Gastroesophageal sphincter (tissue), 4 donors: ENCODE results near the gene HMGB1. TPM values are rescaled to one million over a fixed set of nuclear protein-coding genes. Genes with fewer than 3 reads are reported as not detected.

Experiments
- ATAC-seq: fragments of 150-250 bp; one replicate; pipeline ENCODE4 v1.9.1; 2016; ENCODE audit warnings: mild to moderate bottlenecking, moderate library complexity
- H3K27ac ChIP-seq, 4 donors: fragments of 200-600 bp; sonication (generic) in 3 of 4; 1 replicate in 3 of 4; 2 replicates in 1 of 4; pipeline ENCODE4 v1.5.1; 2016 to 2019
- H3K27me3 ChIP-seq: fragments of 200-600 bp; sonication (generic); one replicate; pipeline ENCODE4 v1.5.1; 2019
- H3K36me3 ChIP-seq, 2 donors: fragments of 200-600 bp; sonication (generic); one replicate each; pipeline ENCODE4 v1.5.1; 2019; ENCODE audit warnings: control low read depth in 1 of 2
- H3K4me1 ChIP-seq, 3 donors: fragments of 200-600 bp; sonication (generic); 1 replicate in 2 of 3; 2 replicates in 1 of 3; pipeline ENCODE4 v1.5.1; 2016 to 2019; ENCODE audit warnings: control low read depth in 2 of 3
- H3K4me3 ChIP-seq, 2 donors: fragments of 200-600 bp; sonication (generic); one replicate each; pipeline ENCODE4 v1.5.1; 2019; ENCODE audit warnings: mild to moderate bottlenecking in 1 of 2, moderate library complexity in 1 of 2
- H3K9me3 ChIP-seq, 3 donors: fragments of 200-600 bp; sonication (generic); one replicate each; pipeline ENCODE4 v1.5.1; 2017 to 2019; ENCODE audit warnings: control low read depth in 2 of 3
- CTCF ChIP-seq, 4 experiments: fragments of 200-600 bp in 2 of 4; fragments of 450-650 bp in 2 of 4; sonication (generic) in 1 of 4; IDR thresholded peaks; one replicate each; pipeline ENCODE4 v1.5.1; 2017 to 2019; ENCODE audit warnings: antibody characterized with exemption in 4 of 4, mild to moderate bottlenecking in 2 of 4, moderate library complexity in 2 of 4
- EP300 ChIP-seq: sonication (generic); formaldehyde crosslinking; IDR thresholded peaks from one replicate; pipeline ENCODE4 v1.6.1; 2017; ENCODE audit warnings: antibody characterized with exemption, mild to moderate bottlenecking
- POLR2A ChIP-seq, 2 donors: fragments of 450-650 bp; IDR thresholded peaks; one replicate each; pipeline ENCODE4 v1.6.1; 2017; ENCODE audit warnings: antibody characterized with exemption in 2 of 2, mild to moderate bottlenecking in 2 of 2, moderate library complexity in 1 of 2
- POLR2AphosphoS5 ChIP-seq: sonication (generic); formaldehyde crosslinking; IDR thresholded peaks from one replicate; pipeline ENCODE4 v1.6.1; 2017; ENCODE audit warnings: antibody characterized with exemption
- WGBS, 2 donors: methylation state at CpG; one replicate each; pipeline ENCODE4 v1.1.5; 2018; ENCODE audit warnings: low coverage in 1 of 2; 5-methylcytosine and 5-hydroxymethylcytosine counted together
- total RNA-seq, 4 donors: library from RNA; depleted of rRNA; stranded (reverse); fragments of >200 nt; gene quantifications; one replicate each; pipeline ENCODE4 v1.1.0, GENCODE V29; 2016

The HMGB1 gene
- total RNA-seq, 4 donors from 2014 or later, result 255 to 350 (median 337) TPM

- Histone ChIP-seq H3K27me3 (no peaks in the 10 kb centered on the region), H3K4me1 (no peaks in the 10 kb centered on the region), H3K36me3 (no peaks in the 10 kb centered on the region), H3K9me3 (no peaks in the 10 kb centered on the region), H3K27ac (no peak overlapping the region), H3K4me3 (no peak overlapping the region)
- no peak for ATAC-seq
- TF ChIP-seq POLR2A (IDR thresholded peaks at IDR 0.05), result no peak
- no peak for TF ChIP-seq EP300
- TF ChIP-seq POLR2AphosphoS5, result no peak
- TF ChIP-seq CTCF (IDR thresholded peaks at IDR 0.05), result no peak
- WGBS, 2 donors, result 67 to 71% methylated on average over 1 of the region's 1 CpG
Observed at GRCh38 chr13:30504081-30504480, 38.3 kb upstream of the HMGB1 start.

- Histone ChIP-seq H3K4me3 (no peak overlapping the region), H3K27ac (no peak overlapping the region), H3K27me3 (no peaks in the 10 kb centered on the region), H3K36me3 (no peaks in the 10 kb centered on the region), H3K4me1 (no peaks in the 10 kb centered on the region), H3K9me3 (no peaks in the 10 kb centered on the region)
- 66 to 88% methylated on average over 2 of the region's 2 CpGs for WGBS, 2 donors
- ATAC-seq, result no peak
- no peak for TF ChIP-seq EP300
- no peak for TF ChIP-seq POLR2A (IDR thresholded peaks at IDR 0.05)
- no peak for TF ChIP-seq POLR2AphosphoS5
- no peak for TF ChIP-seq CTCF (IDR thresholded peaks at IDR 0.05)
Observed at GRCh38 chr13:30502237-30502636, 36.5 kb upstream of the HMGB1 start.

DNA sequence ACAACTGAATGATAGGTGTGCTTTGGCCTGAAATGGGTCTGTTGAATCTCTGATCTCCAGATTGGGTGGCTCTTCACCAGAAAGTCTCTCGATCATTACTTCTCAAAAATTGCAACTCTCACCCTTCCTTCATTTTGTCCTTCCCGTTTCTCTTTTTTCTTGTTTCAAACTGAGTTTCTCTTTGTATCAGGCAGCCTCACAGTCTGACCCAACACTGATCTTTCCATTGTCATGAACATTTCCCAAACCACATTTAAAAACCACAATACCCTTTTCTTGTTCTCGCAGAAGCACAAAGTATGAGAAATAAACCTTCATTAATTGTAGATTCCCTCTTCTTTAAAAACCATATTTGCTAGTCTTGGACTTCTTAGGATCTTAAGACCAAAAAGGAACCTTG lies 33.6 kb upstream of the HMGB1 start:
- no peaks in the 10 kb centered on the region for H3K27me3 ChIP-seq
- H3K4me3 ChIP-seq, result no peak overlapping the region
- no peaks in the 10 kb centered on the region for H3K9me3 ChIP-seq
- ATAC-seq, result no peak
- TF ChIP-seq POLR2AphosphoS5, result no peak
- no peaks in the 10 kb centered on the region for H3K4me1 ChIP-seq
- WGBS, 2 donors, result 78% methylated on average over 2 to 3 of the region's 3 CpGs
- H3K27ac ChIP-seq, result no peak overlapping the region
- no peaks in the 10 kb centered on the region for H3K36me3 ChIP-seq

GRCh38 chr13:30496147-30496546 lies 30.4 kb upstream of the HMGB1 start:
- Histone ChIP-seq H3K9me3 (no peaks in the 10 kb centered on the region), H3K4me1 (no peaks in the 10 kb centered on the region), H3K4me3 (no peak overlapping the region), H3K27ac (no peak overlapping the region), H3K27me3 (no peaks in the 10 kb centered on the region), H3K36me3 (no peaks in the 10 kb centered on the region)
- ATAC-seq, result no peak
- TF ChIP-seq POLR2A (IDR thresholded peaks at IDR 0.05), result no peak
- TF ChIP-seq POLR2AphosphoS5, result no peak
- TF ChIP-seq EP300, result no peak
- no peak for TF ChIP-seq CTCF (IDR thresholded peaks at IDR 0.05)
- WGBS, 2 donors, result 67% methylated on average over 1 of the region's 2 CpGs; no CpG with 5 or more reads in 1 of the 2 donors

DNA sequence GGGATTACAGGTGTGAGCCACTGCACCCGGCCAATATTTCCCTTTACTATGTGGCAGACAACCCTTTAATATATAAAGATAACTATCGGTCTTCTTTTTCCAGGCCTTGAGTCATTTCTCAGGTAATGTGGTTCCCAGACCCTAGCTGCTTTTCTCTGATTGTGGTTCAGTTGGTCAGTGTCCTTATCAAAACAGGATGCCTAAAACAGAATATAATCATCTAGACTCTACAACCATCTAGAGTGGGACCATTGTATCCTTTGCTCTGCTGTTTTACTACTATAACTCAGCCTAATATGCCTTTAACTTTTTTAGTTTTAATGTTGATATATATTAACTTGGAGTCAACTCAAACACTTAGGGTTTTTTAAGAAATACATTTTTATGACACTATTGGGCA lies 30.0 kb upstream of the HMGB1 start:
- Histone ChIP-seq H3K4me1 (no peaks in the 10 kb centered on the region), H3K4me3 (no peak overlapping the region), H3K27me3 (no peaks in the 10 kb centered on the region), H3K27ac (no peak overlapping the region), H3K36me3 (no peaks in the 10 kb centered on the region), H3K9me3 (no peaks in the 10 kb centered on the region)
- no peak for TF ChIP-seq POLR2AphosphoS5
- no peak for ATAC-seq
- 0 to 46% methylated on average over 1 to 2 of the region's 2 CpGs for WGBS, 2 donors

DNA sequence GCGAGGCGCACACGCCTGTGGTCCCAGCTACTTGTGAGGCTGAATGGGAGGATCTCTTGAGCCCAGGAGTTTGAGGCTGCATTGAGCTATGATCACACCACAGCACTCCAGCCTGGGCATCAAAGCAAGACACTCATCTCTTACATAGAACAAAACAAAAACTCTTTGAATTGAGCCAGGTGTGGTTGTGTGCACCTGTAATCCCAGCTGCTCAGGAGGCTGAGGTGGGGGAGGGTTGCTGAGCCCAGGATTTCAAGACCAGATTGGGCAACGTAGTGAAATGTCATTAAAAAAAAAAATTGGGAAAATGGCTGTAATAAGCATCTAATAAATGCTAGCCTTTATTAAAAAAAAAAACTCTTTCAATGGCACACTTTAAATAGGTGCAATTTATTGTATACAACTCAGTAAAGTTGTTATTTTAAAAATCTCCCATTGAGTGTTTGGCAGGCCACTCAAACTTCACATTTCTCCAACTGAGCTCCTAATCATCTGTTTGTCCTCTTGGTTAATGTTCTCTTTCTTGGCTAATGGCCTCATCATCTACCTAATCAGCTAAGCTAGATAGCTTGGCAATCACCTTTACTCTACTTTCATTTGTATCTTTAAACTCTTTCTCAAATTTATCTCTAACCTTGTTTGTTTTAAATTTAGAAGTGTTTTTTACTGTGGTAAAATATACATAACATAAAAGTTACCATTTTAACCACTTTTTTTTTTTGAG lies 28.1 kb upstream of the HMGB1 start:
- Histone ChIP-seq H3K4me3 (no peak overlapping the region), H3K4me1 (no peaks in the 10 kb centered on the region), H3K36me3 (no peaks in the 10 kb centered on the region), H3K9me3 (no peaks in the 10 kb centered on the region), H3K27me3 (no peaks in the 10 kb centered on the region), H3K27ac (no peak overlapping the region)
- TF ChIP-seq EP300 (no peak), POLR2AphosphoS5 (no peak), CTCF (IDR thresholded peaks at IDR 0.05) (no peak), POLR2A (IDR thresholded peaks at IDR 0.05) (no peak)
- no peak for ATAC-seq
- WGBS, 2 donors, result 81 to 98% methylated on average over 4 of the region's 4 CpGs
